SK-N-SH (cell line): ENCODE results near the gene NUP133. TPM values are rescaled to one million over a fixed set of nuclear protein-coding genes. Genes with fewer than 3 reads are reported as not detected.

Experiments
- CTCF ChIA-PET: fragments of 300-600, 350-600 bp; formaldehyde crosslinking; extraction: SDS; loops from one replicate; lab custom pipeline; 2021; lab: Yijun Ruan, JAX
- POLR2A ChIA-PET: fragments of 350-600 bp; sonication (Branson Sonifier 250); formaldehyde crosslinking; extraction: SDS; loops from one replicate; lab custom pipeline; 2020; ENCODE audit warnings: antibody characterized with exemption, inconsistent platforms; lab: Yijun Ruan, JAX
- DNase-seq: peaks from one replicate; pipeline ENCODE4 v3.0.0; 2012
- H2AFZ ChIP-seq: fragments of 200-600 bp; sonication (generic); 2 replicates; pipeline ENCODE4 v1.8.1; 2016; ENCODE audit warnings: antibody characterized with exemption, mild to moderate bottlenecking, low read depth
- H3F3A ChIP-seq: fragments of 200-600 bp; sonication (generic); replicated peaks from 2 replicates; pipeline ENCODE3; 2016; ENCODE audit warnings: antibody characterized with exemption, mild to moderate bottlenecking; ENCODE audit not compliant: insufficient read depth
- H3K27ac ChIP-seq, 2 experiments: fragments of 200-500 bp in 1 of 2; fragments of 200-600 bp in 1 of 2; sonication (Bioruptor generic) in 1 of 2; sonication (generic), shearing (Covaris generic) in 1 of 2; 2 replicates each; pipeline versions ENCODE4 v1.5.1 to v1.6.1; 2014 to 2016; ENCODE audit warnings: low read depth in 2 of 2, inconsistent platforms in 1 of 2, low read length in 1 of 2, mild to moderate bottlenecking in 1 of 2, mixed read lengths in 1 of 2
- H3K27me3 ChIP-seq: fragments of 200-600 bp; sonication (generic), shearing (Covaris generic); 2 replicates; pipeline ENCODE4 v1.6.1; 2016; ENCODE audit warnings: mixed run types; ENCODE audit not compliant: insufficient read depth
- H3K36me3 ChIP-seq, 2 experiments: fragments of 200-500 bp in 1 of 2; fragments of 200-600 bp in 1 of 2; sonication (Bioruptor generic) in 1 of 2; sonication (generic) in 1 of 2; replicated peaks in 1 of 2; 2 replicates each; pipeline versions ENCODE3 to v1.5.1; 2014 to 2016; ENCODE audit warnings: low read length in 1 of 2, mild to moderate bottlenecking in 1 of 2; ENCODE audit not compliant: insufficient read depth in 2 of 2, control insufficient read depth in 1 of 2
- H3K4me1 ChIP-seq, 2 experiments: fragments of 200-500 bp in 1 of 2; fragments of 200-600 bp in 1 of 2; sonication (Bioruptor generic) in 1 of 2; sonication (generic), shearing (Covaris generic) in 1 of 2; 2 replicates each; pipeline versions ENCODE4 v1.5.1 to v1.6.1; 2014 to 2016; ENCODE audit warnings: low read depth in 1 of 2, low read length in 1 of 2, mixed run types in 1 of 2; ENCODE audit not compliant: insufficient read depth in 2 of 2, control insufficient read depth in 1 of 2
- H3K4me2 ChIP-seq: fragments of 200-600 bp; sonication (generic), shearing (Covaris generic); 2 replicates; pipeline ENCODE4 v1.6.1; 2017; ENCODE audit warnings: mixed run types
- H3K4me3 ChIP-seq, 2 experiments: fragments of 200-500 bp in 1 of 2; fragments of 200-600 bp in 1 of 2; sonication (Bioruptor generic) in 1 of 2; sonication (generic), shearing (Covaris generic) in 1 of 2; 2 replicates each; pipeline versions ENCODE4 v1.5.1 to v1.8.1; 2014 to 2016; ENCODE audit warnings: low read depth in 2 of 2, inconsistent platforms in 1 of 2, low read length in 1 of 2, mild to moderate bottlenecking in 1 of 2, mixed read lengths in 1 of 2, moderate library complexity in 1 of 2
- H3K79me2 ChIP-seq: fragments of 200-600 bp; sonication (generic); 2 replicates; pipeline ENCODE4 v1.8.1; 2017; ENCODE audit warnings: mild to moderate bottlenecking; ENCODE audit not compliant: insufficient read depth
- H3K9ac ChIP-seq: fragments of 200-600 bp; sonication (generic); 2 replicates; pipeline ENCODE4 v1.6.1; 2017; ENCODE audit warnings: mixed run types
- H3K9me2 ChIP-seq: fragments of 200-600 bp; sonication (generic); 2 replicates; pipeline ENCODE4 v1.6.1; 2017; ENCODE audit warnings: mixed run types
- H3K9me3 ChIP-seq: fragments of 200-600 bp; sonication (generic); 2 replicates; pipeline ENCODE4 v1.6.1; 2017; ENCODE audit warnings: mixed run types, mild to moderate bottlenecking, moderate library complexity
- H4K20me1 ChIP-seq: fragments of 200-600 bp; sonication (generic); 2 replicates; pipeline ENCODE4 v1.6.1; 2017; ENCODE audit warnings: mild to moderate bottlenecking, mixed run types; ENCODE audit not compliant: insufficient read depth
- EZH2phosphoT487 ChIP-seq: fragments of 200-600 bp; sonication (generic); IDR thresholded peaks from 2 replicates; pipeline ENCODE4 v1.6.1; 2017; ENCODE audit warnings: low read depth, mixed run types, mild to moderate bottlenecking, antibody characterized with exemption, moderate library complexity, borderline replicate concordance
- FOSL2 ChIP-seq: IDR thresholded peaks from 2 replicates; pipeline ENCODE4 v1.4.0; 2012; ENCODE audit warnings: low read depth, mild to moderate bottlenecking, moderate library complexity, borderline replicate concordance
- GABPA ChIP-seq: IDR thresholded peaks from 2 replicates; pipeline ENCODE4 v1.4.0; 2012; ENCODE audit warnings: low read depth, mild to moderate bottlenecking
- JUND ChIP-seq: IDR thresholded peaks from 2 replicates; pipeline ENCODE4 v1.4.0; 2012
- MEF2A ChIP-seq: IDR thresholded peaks from 2 replicates; pipeline ENCODE4 v1.4.0; 2012; ENCODE audit warnings: low read depth, borderline replicate concordance
- MXI1 ChIP-seq: IDR thresholded peaks from 2 replicates; pipeline ENCODE4 v1.6.1; 2012; ENCODE audit warnings: mild to moderate bottlenecking, low read depth, low read length, improper control_type of control experiment
- POLR2AphosphoS5 ChIP-seq: IDR thresholded peaks from 2 replicates; pipeline ENCODE4 v1.6.1; 2012; ENCODE audit warnings: low read depth, low read length
- RAD21 ChIP-seq: IDR thresholded peaks from 2 replicates; pipeline ENCODE4 v1.6.1; 2012; ENCODE audit warnings: mild to moderate bottlenecking, low read length
- RFX5 ChIP-seq: IDR thresholded peaks from 2 replicates; pipeline ENCODE4 v1.6.1; 2012; ENCODE audit warnings: mild to moderate bottlenecking, improper control_type of control experiment, low read length
- SIN3A ChIP-seq: IDR thresholded peaks from 2 replicates; pipeline ENCODE4 v1.6.1; 2012; ENCODE audit warnings: low read depth, mild to moderate bottlenecking, low read length, moderate library complexity, borderline replicate concordance
- TAF1 ChIP-seq: IDR thresholded peaks from 2 replicates; pipeline ENCODE4 v1.6.1; 2012; ENCODE audit warnings: low read depth, mild to moderate bottlenecking, low read length, moderate library complexity, borderline replicate concordance
- WGBS: methylation state at CpG from one replicate; pipeline ENCODE4 v1.1.6; 2017; ENCODE audit warnings: low lambda C conversion rate; 5-methylcytosine and 5-hydroxymethylcytosine counted together
- polyA plus RNA-seq, 3 experiments: library from polyadenylated mRNA; depleted of rRNA; stranded (reverse); fragments of >200 nt; gene quantifications; 2 replicates each; pipeline ENCODE4 v1.2.3, GENCODE V29; 2012
- TF ChIP-seq, protein P1 (sequence below): IDR thresholded peaks from 2 replicates; pipeline ENCODE4 v1.6.1; 2012; ENCODE audit warnings: mild to moderate bottlenecking, low read depth, low read length, moderate library complexity
- TF ChIP-seq, protein P2 (sequence below): fragments of 150-350 bp; IDR thresholded peaks from 2 replicates; pipeline ENCODE4 v1.6.1; 2017; ENCODE audit warnings: antibody characterized with exemption, low read length, low read depth, borderline replicate concordance

NUP133 gene
- polyA plus RNA-seq, 1 of the 3 experiments (the other 2 are of a cell fraction): 10.9 TPM

DNA sequence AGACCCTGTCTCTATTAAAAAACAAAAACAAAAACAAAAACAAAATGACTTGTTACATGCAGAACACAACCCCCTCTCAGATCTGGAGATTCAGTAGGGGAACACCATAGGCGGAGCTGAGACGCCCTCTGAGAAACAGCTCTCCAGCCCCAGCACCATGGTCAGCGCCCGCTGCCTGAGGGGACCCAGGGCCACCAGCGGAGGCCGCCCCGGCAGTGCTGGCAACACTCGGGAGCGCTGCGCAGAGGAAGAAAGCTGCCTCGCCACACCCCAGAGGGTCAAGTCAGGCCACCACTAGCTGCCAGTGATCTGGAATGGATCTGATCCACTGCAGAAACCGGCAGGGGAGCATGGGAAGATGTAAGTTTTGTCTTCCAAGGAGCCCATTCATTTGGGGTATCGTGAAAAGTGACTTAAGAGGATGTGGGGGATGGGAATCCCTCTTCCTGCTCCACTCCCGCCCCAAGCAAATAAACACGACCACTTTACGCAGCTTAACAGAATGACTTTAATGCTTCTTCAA is 77.3 kb downstream of the NUP133 start:
- ChIA-PET CTCF (interaction anchor here (1.0 kb wide), 1 partner anchor 172 kb away, joined by 3 read pairs; no protein-coding TSS in a partner anchor), POLR2A (no interaction called here)
- WGBS: 72% methylated on average over 8 of the region's 16 CpGs
- Histone ChIP-seq H3K9me3 (no peaks in the 10 kb centered on the region), H3K36me3 (no peaks in the 10 kb centered on the region), H4K20me1 (no peaks in the 10 kb centered on the region), H3K9me2 (no peaks in the 10 kb centered on the region), H3K79me2 (no peaks in the 10 kb centered on the region), H3K4me1 (peaks cover 0 to 4% of the 10 kb centered on the region in 2 experiments; a peak in 1 of 4 replicates), H3K4me2 (no peak overlapping the region), H3F3A (no peaks in the 10 kb centered on the region), H3K9ac (no peak overlapping the region), H3K4me3 (no peak overlapping the region), H3K27ac (no peak overlapping the region), H2AFZ (no peak overlapping the region), H3K27me3 (no peaks in the 10 kb centered on the region)
- TF ChIP-seq MXI1: no peak
- TF ChIP-seq, protein P1, sequence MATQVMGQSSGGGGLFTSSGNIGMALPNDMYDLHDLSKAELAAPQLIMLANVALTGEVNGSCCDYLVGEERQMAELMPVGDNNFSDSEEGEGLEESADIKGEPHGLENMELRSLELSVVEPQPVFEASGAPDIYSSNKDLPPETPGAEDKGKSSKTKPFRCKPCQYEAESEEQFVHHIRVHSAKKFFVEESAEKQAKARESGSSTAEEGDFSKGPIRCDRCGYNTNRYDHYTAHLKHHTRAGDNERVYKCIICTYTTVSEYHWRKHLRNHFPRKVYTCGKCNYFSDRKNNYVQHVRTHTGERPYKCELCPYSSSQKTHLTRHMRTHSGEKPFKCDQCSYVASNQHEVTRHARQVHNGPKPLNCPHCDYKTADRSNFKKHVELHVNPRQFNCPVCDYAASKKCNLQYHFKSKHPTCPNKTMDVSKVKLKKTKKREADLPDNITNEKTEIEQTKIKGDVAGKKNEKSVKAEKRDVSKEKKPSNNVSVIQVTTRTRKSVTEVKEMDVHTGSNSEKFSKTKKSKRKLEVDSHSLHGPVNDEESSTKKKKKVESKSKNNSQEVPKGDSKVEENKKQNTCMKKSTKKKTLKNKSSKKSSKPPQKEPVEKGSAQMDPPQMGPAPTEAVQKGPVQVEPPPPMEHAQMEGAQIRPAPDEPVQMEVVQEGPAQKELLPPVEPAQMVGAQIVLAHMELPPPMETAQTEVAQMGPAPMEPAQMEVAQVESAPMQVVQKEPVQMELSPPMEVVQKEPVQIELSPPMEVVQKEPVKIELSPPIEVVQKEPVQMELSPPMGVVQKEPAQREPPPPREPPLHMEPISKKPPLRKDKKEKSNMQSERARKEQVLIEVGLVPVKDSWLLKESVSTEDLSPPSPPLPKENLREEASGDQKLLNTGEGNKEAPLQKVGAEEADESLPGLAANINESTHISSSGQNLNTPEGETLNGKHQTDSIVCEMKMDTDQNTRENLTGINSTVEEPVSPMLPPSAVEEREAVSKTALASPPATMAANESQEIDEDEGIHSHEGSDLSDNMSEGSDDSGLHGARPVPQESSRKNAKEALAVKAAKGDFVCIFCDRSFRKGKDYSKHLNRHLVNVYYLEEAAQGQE: peak; percentile 92
- DNase-seq: no peak

GRCh38 chr1:229428256-229428655 is 79.9 kb downstream of the NUP133 start:
- ChIA-PET CTCF (no interaction called here), POLR2A (no interaction called here)
- H3K27me3 ChIP-seq: no peaks in the 10 kb centered on the region
- H3K27ac ChIP-seq: no peak overlapping the region
- H4K20me1 ChIP-seq: no peaks in the 10 kb centered on the region
- no peak for DNase-seq
- no peaks in the 10 kb centered on the region for H3K79me2 ChIP-seq
- no peaks in the 10 kb centered on the region for H3K9me2 ChIP-seq
- no peaks in the 10 kb centered on the region for H3K36me3 ChIP-seq
- no peak overlapping the region for H3K4me3 ChIP-seq
- no peak overlapping the region for H2AFZ ChIP-seq
- no peaks in the 10 kb centered on the region for H3F3A ChIP-seq
- WGBS: 75% methylated on average over 3 of the region's 3 CpGs
- no peak overlapping the region for H3K4me2 ChIP-seq
- H3K4me1 ChIP-seq: no peaks in the 10 kb centered on the region
- no peak overlapping the region for H3K9ac ChIP-seq
- TF ChIP-seq MEF2A (no peak), TAF1 (no peak), GABPA (no peak), POLR2AphosphoS5 (no peak), RAD21 (no peak), JUND (no peak), EZH2phosphoT487 (no peak), FOSL2 (no peak), SIN3A (no peak), RFX5 (no peak)
- TF ChIP-seq, protein P2, sequence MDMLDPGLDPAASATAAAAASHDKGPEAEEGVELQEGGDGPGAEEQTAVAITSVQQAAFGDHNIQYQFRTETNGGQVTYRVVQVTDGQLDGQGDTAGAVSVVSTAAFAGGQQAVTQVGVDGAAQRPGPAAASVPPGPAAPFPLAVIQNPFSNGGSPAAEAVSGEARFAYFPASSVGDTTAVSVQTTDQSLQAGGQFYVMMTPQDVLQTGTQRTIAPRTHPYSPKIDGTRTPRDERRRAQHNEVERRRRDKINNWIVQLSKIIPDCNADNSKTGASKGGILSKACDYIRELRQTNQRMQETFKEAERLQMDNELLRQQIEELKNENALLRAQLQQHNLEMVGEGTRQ: no peak
- H3K9me3 ChIP-seq: no peaks in the 10 kb centered on the region
